GM18517 (cell line): ENCODE data around the gene ACTG1.

ENCODE experiments used
- ATAC-seq: cut with Tn5 transposase; IDR thresholded peaks from one replicate; pipeline ENCODE4 v1.9.1; 2021; ENCODE audit warnings: mild to moderate bottlenecking, moderate library complexity; ENCODE audit not compliant: unreplicated experiment

Gene ACTG1

GRCh38 chr17:81482673-81483072, 29.9 kb downstream of the ACTG1 start:
- no peak for ATAC-seq

- no peak for ATAC-seq
Measured at GRCh38 chr17:81481815-81482505, 30.6 kb downstream of the ACTG1 start.

DNA sequence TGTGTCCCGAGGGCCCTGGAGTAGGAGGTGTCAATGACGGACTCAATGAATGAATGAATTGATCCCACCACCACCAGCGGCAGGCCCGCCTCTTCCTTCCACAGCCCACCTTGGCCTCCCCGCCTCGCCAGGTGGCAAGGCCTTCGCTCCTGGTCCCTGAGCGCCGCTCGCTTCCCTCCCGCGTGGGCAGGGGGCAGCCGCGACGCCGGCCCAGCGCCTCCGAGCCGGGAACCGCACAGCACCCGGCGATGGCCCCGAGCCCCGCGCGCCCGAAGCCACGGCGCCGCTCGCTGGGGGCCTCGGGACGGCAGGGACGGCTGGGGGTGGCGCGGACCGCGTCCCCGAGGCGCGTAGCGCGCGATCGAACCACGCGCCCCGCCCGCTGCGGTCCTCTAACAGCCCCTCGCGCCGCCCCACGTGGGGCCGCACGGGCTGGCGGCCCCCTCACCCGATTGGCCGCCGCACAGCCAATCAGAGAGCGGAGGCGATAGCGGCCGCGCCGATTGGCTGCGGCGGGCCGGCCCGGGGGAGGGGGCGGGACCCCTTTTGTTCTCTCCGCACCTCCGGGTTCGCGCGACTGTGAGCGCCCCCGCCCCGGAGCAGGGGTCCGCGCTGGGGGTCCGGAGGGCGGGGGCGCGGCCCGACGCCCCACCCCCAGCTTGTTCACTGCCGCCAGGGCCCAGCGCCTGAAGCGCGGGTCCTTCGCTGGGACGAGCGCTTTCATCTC, 31.4 kb downstream of the ACTG1 start:
- ATAC-seq = no peak

GRCh38 chr17:81480140-81481072, 32.2 kb downstream of the ACTG1 start:
- no peak for ATAC-seq

- ATAC-seq = no peak
Measured at GRCh38 chr17:81479175-81480071, 33.2 kb downstream of the ACTG1 start.

DNA sequence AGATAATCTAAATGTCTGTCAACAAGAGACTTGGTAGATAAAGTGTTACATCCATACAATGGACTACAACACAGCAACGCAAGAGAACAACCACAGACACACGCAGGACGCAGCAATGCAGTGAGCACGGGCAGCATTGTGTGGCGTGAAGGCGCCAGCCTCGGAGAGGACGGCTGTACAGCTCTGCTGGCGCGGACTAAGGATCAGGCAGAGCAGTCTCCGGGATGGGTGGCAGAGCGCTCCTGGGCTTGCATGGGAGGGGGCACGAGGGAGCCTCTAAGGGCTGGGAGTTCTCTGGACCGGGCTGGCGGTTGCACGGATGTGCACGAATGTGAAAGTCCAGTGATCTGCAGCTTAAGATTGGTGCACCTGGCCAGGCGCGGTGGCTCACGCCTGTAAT, 34.5 kb downstream of the ACTG1 start:
- no peak for ATAC-seq

DNA sequence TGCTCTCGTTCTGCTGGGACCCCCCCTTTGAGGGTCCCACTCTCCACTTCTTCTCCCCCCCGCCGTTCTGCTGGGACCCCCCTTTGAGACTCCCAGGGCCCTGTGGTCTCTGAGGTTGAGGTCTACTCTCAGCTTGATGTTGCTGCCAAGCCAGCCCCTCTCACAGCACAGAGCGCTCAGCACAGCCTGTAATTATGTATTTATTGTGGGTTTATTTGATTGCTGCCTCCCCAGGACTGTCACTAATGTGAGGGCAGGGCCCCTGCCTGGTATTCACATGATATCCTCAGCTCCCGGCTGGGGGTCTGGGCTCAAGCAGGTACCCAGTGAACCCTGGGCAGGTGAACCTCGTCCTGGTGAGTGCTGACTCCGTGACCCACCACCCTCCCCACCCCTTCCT, 35.4 kb downstream of the ACTG1 start:
- no peak for ATAC-seq

- no peak for ATAC-seq
Measured at GRCh38 chr17:81476635-81477034, 36.0 kb downstream of the ACTG1 start.

DNA sequence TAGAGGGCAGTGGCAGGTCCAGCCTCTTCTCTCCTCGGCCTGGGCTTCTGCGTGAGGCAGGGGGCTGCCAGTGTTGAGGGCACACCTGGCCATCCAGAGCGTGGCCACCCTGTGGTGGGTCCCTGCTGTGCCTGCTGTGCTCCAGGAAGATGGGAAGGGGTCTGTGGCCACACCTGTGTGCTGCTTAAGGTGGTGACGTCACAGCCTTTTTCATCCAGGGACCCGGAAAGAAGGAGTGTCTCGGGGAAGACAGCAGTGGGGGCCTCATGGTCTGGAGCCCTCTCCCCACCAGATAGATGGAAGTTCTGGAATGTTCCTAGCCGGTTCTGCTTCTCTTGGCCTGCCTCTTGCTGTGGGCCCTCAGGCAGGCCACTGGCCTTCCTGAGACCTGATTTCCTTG, 36.5 kb downstream of the ACTG1 start:
- no peak for ATAC-seq

DNA sequence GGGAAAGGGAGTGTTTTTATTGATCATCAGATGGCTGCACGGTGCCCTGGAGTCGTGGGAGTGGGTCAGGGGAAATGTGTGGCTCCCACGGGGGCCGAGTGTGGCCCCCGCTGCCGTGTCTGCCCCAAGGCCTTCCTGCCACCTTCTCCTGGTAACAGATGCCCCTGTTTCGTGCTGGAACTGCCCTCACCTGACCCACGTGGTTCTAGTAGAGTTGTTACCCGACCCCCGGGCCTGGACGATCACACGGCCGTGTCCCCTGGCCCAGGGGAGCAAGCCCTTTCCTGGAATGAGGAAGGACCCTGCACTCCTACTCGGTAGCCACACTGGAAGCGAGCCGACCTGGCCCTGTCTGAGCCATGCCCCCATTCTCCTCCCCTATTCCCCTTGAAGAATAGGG, 37.6 kb downstream of the ACTG1 start:
- ATAC-seq = no peak

DNA sequence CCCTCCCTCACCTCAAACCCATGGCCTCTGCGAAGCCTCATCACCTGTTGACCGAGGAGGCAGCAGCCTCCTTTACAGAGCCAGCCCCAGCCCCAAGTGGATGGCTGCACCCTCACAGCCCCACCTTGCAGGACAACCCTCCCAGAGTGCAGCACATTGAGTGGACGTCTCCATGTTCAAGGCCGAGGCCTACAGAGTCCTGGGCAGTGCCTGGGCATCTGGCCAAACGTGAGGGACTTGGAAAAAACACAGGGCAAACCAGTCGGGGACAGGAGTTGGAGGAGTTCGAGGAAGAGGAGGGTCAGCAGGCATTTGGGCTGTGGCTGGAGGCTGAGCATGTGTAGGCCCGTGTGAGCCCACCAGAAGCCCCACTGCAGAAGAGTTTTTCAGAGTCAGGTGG, 39.6 kb downstream of the ACTG1 start:
- no peak for ATAC-seq

- ATAC-seq = no peak
Measured at GRCh38 chr17:81471818-81472456, 40.7 kb downstream of the ACTG1 start.

DNA sequence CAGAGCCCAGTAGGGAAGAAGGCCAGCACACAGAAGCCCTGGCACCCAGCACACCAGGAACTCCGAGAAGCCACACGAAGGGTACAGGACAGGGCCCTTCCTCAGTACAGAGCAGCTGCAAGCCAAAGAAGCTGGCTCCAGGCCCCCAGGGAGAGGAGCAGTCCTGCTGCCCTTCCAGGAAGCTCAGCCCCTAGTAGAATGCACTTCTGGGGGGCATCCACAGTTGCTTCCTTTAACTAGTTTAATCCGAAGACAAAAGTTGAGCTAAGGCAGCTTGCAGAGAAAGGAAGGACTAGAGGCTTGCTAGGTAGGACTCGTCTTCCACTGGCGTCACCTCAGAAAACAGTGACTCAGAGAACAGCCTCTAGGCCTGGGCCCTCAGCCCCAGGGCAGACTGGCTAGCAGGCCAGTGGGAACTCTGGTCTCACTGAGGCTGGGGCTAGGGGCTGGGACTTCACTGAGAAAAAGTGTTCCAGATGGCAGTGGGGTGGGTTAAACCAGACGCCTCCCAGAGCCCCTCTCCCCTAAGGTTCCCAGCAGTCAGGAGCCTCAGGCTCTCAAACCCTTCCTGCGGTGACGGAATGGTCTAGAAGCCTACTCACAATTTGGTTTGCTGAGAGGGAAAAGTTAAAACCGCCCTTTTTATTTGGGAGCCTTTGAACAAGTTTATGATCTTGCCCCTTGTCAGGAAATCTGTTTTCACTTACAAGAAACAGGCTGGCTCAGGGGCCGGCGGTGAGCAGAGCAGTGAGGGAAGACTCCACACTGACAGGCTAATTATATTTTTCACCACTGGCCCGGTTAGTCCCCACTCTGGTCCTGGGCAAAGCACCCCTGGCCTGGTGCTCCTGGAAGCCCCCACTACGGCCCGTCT, 41.4 kb downstream of the ACTG1 start:
- no peak for ATAC-seq

GRCh38 chr17:81470270-81470943, 42.2 kb downstream of the ACTG1 start:
- no peak for ATAC-seq

- no peak for ATAC-seq
Measured at GRCh38 chr17:81469266-81469665, 43.3 kb downstream of the ACTG1 start.

- no peak for ATAC-seq
Measured at GRCh38 chr17:81468770-81469121, 43.9 kb downstream of the ACTG1 start.

GRCh38 chr17:81468111-81468769, 44.4 kb downstream of the ACTG1 start:
- no peak for ATAC-seq
